Stimulated activated CD4-positive, alpha-beta T cell treated with anti-CD3 and anti-CD28 coated beads, Interleukin-2, amount 100 ng/mL, for 24 hours (primary cell): Measurements from ENCODE around the gene SHB.
A peak's percentile ranks its signal among the peaks of the same experiment; 100 is the strongest.

ENCODE experiments used
- DNase-seq, 2 donors: peaks; one replicate each; pipeline ENCODE4 v3.0.0-alpha.2; 2020

Gene SHB

DNA sequence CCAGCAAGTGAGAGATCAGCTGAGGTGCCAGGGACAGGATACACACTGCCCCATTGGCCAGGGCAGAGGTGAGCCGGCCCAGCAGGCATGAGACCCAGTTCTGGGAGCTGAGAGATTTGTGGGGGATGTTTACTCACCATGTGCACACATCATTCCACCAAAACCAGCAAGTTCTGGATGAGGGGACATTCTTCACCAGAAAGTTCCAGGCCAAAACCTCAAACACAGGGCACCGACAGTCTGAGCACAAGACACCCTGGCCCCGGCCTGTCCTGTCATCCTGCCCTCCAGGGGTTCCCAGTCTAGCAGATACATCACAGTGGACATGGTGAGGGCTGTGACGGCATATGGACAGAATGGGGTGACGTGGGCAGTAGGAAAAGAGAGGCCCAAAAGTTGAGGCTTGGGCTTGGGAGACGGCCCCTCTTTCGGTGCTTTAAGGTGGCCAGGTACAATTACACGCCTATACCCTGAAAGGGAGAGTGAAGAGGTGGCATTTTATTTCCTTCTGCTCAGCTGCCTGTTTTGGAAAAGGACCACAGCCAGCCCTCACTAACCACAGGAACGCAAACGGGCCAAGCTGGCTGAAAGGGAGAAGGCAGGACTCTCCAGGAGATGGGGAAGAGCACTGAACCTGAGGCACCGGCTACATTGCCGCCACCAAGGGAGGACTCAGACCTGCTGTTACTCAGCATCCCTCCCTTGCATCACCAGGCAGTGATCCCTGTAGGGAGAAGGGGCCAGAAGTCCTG, 64.0 kb downstream of the SHB start:
- DNase-seq = no peak

DNA sequence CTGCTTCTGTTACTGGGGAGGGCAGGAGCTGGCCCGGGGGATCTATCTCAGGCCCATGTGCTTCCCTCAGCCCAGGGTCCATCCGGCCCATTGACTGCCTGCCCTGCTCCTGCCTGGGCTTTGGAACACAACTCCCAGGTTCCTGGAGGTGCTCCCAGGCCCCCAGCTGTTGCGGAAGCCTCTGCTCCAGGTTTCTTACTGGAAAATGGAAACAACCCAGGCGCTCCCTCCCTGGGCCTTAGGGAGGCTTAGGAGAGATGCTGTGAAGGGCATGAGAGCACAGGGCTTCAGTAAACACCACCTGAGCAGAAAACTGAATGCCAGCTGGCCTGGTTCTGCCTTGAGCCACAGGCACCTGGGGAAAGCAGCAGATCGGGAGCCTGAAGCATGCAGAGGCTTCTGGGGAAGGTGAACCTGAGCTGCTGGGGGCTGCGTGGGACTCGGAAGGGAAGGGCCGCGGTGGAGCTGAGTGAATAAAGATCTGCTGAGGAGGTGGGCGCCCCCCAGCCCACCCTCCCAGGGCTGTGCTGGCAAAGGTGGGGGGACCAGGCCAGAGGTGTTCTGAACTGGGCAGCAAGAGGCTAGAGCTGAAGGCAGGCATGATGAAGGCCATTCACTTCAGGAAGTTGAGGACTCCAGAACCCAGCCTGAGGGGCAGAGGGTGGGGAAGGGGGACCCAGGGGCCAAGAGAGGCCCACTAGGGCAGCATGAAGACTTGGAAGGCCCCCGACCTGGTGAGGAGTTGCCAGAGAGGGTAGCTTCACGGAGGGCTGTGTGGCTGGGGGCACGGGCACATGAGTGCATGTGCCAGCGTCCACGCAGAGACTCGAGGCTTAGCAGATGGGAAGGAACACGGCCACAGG, 64.8 kb downstream of the SHB start:
- DNase-seq = no peak

DNA sequence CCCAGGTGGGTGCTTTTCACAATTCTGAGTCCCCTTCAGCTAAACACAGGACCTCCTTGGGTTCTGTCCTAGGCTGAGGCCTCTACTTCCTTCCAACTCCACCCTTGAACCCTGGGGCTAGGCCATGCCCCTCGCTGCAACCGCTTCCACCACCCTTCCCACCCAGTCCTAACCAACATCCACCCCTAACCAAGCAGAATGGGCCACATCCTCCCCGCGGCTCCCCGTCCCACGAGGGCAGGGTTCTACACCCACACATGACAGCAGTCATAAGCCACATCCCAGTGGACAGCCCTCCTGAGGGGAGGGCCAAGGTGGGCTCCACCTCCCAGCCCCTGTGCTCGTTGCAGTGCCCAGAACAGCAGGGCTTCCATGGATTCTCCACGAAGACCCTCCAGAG, 65.8 kb downstream of the SHB start:
- DNase-seq = no peak

DNA sequence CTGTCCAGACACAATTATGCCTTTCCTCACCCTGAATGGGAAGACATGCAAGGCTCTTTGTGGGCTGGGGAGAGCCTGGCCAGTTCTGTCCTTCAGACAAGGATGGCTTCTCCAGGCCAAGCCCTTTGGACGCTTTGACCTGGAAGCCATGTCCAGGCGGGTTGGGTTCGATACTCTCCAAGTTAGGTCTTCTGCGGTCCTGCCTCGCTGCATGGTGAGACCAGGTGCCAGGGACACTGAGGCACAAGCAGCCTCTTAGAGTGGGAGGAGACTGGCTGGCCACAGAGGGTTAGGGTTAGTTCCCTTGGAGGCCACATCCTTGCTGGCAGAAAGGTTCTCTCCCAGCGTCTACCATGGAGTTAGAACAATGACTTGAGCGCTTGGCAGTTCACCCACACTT, 67.6 kb downstream of the SHB start:
- no peak for DNase-seq

DNA sequence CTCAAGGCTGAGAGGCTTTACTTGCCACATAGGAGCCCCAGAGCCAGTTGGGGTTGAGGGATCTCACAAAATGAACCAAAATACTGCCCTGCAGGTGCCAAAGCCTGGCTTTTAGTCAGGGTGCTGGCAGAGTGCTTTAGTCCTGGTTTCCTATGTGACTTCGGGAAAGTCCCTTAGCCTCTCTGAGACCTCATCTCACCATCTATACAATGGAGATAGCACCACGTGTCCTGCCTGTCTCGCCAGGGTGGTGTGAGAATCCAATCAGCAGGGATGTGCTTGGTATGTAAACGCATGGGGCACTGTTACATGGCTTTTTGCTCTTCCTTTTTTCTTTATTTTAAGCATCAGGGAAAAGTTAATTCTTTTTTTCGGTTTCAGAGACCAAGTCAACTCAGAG, 68.3 kb downstream of the SHB start:
- no peak for DNase-seq

DNA sequence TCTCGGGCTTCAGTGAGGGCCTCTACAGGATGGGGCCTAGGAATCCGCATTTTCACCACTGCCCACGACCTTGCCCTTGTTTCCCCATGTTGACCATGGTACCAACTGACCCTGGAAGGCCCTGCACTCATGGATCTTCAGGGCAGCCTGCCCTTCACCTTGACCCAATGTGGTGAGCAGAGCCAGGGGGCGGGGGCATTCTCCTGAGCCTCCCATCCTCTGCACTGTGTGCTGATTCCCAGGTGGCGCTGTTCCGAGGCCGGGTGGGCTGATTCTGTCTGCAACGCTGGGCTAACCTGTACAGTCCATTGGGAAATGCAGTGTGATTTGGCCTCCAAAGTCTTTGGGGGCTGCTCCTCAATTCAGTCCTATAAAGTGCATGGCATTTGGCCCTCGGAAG, 68.7 kb downstream of the SHB start:
- DNase-seq = no peak

DNA sequence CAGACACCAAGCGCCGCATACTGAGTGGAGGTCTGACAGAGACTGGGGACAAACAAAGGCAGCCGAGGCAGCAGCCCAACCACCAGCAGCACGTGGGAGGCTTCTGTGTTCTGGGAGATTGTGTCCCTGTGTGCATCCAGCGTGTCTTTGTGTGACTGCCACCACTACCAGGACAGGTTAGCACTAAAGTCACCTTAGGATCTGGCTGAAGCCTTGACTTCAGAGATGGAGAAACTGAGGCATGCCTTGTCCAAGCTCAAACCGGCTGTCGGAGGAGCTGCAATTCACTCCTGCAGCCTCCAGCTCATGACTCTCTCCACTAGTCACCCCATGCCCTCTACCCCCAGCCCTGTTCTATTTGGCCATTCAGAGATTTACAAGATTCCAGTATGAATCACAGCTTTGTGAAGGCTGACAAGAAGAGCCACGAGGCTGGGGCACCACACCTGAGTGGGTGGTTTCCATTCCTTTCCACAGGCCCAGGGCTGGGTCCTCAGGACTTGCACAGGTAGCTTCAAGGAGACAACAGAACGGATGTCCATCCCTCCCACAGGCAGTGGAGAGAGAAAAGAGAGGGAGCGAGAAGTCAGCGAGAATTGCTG, 69.3 kb downstream of the SHB start:
- no peak for DNase-seq

DNA sequence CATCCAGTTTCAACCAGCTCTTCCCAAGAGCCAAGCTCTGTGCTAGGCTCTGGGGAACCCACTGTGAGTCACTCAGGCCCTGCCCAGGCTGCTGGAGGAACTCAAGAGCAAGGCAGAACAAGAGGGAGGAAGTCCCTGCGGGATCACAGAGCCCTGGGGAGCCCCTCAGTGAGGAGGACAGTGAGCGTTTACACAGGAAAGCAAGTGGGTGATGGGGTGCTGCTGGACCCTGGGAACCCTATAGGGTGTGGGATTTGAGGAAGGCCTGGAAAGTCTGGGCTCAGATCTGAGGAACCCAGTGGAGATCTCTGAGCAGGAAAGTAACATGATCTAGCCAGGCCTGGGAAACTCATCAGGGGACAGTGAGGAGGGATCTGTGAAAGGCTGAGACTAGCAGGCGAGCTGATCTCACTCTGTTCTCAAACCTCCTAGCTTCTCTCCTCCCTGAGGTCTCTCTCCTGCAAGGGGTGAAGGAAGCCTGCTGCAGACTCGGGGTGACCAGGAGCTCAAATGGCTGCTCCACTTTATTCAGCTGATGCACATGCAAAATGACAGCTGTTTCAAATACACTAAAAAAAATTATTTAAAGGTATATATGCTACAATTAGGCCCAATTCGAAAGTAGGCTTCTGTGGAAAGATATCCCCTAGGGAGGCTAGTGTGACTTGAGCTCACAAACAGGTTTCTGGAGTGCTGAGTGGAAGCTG, 70.0 kb downstream of the SHB start:
- no peak for DNase-seq

DNA sequence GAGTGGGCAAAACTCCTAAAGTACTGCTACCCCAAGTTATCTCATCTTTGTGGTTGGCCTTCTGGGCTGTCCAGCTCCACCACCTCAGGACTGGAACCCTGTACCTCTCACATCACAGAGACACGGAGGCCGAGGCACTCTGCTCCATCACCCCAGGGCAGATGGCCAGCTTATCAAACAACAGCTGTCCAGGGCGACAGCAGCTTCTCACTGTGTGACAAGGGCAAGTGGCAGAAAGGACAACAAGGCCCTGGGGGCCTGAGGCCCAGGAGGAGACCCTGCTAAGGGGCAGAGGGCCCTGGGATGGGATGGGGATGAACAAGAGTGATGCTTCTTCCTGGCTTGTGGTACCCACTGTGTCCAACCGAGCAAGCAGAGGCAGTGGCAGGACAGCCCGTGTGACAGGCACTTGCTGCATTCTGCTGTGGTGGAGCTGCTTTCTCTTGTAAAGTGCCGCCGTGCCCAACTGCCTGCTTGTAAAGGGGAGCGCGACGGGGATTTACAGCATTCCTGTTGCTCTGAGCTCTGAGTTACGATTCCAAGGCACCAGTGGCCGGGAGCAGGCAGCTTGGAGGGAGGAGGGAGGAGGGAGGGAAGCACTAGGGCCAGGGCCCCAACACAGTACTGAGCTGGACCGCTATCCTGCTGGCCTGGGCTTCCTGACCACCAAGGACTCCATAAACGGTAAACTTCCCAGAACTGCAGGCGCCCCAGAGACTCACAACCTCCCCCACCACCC, 71.2 kb downstream of the SHB start:
- no peak for DNase-seq

DNA sequence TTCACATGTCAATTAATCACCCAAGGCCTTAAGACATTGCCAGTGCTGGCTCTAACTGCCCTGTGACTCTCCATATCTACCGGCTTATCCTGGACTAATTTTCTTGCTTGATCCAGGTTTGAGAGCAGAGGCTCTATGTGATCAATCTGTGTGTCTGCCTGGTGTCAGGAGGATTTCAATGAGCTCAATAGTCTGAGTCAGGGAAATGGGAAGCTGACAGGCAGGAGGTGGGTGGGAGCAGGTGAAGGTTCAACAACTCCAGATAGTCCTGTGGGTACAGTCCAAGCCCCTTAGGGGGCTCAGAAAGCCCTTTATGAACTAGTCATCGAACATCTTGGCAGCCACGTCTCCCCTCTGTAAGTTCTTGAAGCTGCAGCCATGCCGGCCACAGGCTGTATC, 72.2 kb downstream of the SHB start:
- no peak for DNase-seq

DNA sequence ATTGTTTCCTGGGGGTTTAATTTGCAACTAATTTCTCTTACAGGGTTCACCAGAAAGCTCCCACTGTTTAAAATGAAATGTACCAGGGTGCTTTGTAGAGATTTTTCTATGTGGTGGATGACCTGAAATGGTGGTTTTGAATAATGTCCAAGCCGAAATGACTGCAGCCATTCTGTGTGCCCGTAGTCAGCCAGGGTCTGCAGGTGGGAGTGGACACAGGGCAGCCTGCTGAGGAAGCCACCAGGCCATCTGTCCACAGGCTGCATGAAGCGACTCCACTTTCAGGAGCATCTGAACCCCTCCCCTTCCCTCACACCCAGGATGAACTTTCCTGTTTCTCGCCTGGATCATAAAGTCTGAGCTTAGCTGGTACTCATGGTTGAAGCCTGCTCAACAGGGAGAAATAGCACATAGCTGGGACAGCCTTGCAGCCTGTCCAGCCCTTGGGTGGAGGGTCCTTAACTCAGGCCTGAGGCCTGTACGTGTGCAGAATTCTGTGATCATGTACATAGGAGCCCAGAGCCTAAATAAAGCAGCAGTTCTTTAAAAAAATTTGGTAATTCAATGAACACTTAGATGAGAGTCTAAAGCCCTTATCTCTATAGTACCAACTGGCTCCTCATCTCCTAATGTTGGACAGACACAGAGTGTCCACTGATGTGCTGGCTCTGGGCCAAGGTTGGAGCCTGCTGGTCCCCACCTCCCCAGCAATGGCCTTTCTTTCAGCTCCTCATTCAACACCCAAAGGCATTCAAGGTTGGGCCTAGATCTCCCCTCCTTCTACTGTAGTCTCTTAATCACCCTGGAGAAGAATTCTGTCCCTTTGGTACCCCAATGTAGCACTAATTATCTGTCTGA, 72.8 kb downstream of the SHB start:
- no peak for DNase-seq

DNA sequence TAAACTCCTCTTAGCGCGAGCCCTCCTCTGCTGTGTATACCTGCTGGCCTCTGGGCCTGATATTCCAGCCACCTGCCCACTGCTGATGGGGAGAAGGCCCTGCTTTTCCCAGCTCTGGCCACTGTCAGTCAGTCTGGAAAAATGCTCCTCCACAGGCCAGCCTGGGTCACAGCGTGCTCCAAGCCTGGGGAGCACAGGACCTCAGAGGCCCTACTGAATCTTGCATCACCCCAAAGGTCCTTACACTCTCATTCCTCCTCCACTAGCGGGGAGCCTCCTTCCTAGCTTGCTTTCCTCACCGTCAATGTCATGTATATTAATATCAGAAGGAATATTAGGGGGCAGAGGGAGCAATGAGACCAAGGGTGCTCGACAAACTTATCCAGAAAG, 73.7 kb downstream of the SHB start:
- DNase-seq = no peak

DNA sequence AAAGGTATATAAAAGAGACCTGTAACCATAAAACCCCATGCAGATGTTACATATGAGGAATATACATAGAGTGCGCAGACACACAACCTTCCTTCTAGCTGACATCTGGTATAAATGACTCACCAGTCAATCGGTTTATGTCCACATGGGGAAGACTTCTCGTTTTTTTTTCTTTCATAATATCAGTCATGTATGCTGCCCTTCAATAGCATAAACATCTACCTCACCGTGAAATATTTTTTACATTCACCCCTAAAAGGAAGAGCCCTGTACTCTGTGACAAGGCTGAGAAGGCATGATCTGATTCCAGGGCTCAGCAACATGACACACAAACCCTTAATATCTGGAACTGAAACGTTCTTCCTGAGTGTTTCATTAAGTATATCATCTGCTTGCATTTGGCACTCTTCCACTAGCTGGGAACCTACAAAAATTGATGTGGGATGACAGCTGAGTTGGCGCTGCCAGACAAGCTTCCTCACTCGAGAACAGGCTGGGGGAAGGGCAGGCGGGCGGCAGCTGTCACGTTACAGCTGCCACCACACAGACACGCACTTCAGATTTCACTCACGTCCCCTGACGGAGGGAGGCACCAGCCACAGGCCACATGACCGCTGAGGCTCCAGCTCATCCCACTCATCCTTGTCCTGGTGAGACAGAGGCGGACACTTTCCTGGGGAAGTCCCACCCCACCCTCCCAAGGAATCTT, 74.2 kb downstream of the SHB start:
- peak; percentile 30 to 47 for DNase-seq

DNA sequence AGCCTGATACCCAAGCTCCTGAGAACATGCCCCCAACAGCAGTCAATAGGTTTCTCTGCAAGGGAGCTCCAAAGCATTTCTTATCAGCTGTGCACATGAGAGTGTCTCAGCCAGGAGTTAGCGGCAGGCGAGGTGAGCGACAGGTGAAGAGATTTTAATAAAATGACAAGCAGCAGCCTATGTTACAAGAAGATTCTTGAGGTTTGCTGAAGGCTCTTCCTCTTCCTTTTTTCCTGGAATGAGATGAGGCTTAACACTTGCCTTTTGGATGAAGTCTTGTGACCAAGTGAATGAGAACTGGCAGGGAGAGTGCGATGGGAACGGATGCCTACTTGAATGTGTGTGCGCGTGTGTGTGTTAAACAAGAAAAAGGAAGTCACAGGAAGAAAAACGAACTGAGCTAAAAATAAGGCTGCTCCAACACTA, 76.1 kb downstream of the SHB start:
- DNase-seq = no peak

DNA sequence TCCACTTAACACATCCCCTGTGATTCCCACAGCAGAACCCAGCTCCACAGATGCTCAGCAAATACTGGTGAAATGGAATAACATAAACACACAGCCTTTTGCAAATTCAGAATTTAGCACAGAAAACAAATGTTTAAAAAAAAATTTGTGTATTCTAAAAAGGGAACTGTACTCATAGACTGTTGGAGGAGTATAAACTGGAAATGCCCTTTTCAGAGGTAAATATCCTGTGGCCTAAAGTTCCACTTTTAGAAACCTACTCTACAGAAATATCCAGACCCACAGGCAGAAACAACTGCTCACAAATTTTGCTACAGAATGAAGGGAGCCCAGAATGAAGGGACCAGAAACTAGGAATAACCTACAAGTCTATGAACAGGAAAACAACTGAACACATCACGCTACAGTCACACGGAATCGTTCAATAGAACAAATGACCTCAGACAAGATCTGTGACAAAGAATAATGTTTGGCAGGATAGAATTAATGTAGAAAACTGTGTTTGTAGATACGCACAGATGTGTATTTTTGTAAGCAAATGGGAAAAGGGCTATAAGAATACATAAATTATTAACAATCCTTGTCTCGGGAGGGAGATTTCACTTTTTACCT, 78.5 kb downstream of the SHB start:
- DNase-seq = no peak

DNA sequence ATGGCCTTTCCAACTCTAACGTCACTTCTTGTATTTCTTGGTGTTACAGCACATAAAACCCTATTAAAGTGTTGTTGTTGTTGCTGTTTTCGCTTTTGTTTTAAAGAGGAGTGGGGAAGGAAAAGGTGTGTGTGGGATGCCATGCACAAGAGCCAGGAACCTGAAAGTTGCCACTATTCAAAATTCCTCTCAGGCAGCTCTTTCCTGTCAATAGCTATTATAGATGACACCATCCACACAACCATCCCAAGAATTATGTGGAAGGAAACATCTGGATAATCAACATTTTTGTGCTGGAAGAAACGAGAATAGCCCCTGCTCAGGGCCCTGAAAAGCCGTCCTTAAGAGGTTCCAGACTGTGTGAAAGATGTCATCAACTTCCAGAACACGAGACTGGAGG, 79.3 kb downstream of the SHB start:
- no peak for DNase-seq

DNA sequence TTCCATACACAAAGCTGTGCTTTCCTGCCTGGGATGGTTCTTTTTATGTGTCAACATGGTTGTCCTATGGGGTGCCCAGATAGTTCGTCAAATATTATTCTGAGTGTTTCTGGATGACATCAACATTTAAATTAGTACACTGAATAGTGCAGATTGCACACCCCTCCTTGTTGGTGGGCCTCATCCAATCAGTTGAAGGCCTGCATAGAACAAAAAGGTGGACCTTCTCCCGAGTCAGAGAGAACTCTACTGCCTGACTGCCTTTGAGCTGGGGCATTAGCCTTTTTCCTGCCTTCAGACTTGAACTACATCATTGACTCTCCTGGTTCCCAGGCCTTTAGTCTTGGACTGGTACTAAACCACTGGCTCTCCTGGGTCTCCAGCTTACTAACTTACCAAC, 80.4 kb downstream of the SHB start:
- DNase-seq = no peak

DNA sequence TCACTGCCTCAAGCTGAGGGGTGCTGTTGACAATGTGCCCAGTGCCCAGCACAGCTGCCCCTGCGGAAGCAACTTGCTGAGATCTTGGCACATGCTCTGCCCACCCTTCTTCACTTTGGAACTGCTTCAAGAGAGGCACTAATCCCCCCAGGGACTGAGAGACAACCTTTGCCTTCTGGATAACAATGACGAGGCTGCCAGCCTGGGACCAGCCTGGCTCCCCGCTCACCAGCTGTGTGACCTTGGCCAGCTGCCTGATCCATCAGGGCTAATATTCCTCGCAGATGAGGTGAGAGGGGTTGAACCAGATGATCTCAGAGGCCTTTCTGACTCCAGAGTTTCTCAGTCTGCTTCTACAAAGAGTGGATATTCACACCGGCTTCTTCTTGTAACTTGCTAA, 81.0 kb downstream of the SHB start:
- DNase-seq = no peak

DNA sequence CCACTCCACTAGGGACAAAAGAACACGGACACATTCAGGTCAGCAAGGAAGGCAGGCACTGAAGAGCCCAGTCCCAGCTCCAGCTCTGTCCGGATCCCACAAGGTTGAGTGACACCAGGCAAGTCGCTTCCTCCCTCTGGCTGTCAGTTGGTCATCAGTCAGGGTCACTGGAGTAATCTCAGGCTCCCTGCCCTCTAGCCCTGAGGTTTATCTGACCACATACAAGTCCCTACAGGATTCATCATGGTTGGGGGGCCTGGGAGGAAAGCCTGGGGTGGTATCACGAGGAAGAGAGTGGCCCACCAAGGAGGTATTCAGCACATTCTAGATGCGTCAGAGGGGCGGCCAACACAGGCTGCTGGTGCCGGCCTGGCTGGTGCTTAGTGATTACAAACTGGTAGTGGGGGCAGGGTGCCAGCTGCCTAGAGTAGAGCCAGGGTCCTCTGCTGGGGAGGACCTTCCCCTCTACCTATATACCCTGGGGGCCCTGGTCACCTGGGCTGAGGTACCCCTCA, 81.5 kb downstream of the SHB start:
- DNase-seq = no peak

DNA sequence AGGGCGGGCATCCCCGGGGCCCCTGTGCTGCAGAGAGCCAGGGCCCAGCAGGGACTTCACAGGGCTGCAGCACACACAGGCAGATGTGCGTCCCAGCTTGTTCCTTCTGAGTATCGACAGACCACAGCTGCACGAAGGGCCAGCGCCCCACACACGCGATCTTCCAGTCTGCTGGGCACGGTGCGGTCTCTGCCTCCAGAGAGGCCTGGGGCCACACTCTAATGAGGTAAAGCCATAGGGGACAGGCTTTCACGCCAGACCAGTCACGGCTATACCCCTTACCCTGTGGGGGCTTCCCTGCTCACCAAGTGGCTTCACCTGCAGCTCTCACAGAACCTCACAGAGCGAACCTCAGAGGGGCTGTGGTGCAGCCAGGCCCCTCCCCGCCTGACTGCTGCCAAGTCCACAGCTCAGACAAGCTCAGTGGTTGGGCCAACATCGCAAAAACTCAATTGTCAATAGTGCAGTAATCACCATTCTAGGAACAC, 82.2 kb downstream of the SHB start:
- DNase-seq = no peak
